Heart right ventricle (tissue), 16 donors: Measurements from ENCODE around the gene CBLB. TPM values are rescaled to one million over a fixed set of nuclear protein-coding genes. Genes with fewer than 3 reads are reported as not detected.
"Not testable (repeated sequence)": the region's sequence is repeated elsewhere in the genome, so short reads cannot be mapped to it uniquely, and the experiment has no call there.

Experiments
- ATAC-seq, 8 donors: fragments of 200-7000 bp; cut with Tn5 transposase; one replicate each; pipeline ENCODE4 v1.9.1; 2020; ENCODE audit warnings: mild to moderate bottlenecking in 8 of 8, moderate library complexity in 8 of 8, moderate number of reproducible peaks in 1 of 8
- DNase-seq, 2 donors: peaks; one replicate each; pipeline ENCODE4 v3.0.0-alpha.2; 2020
- H3K27ac ChIP-seq, 10 donors: fragments of 200-600 bp; sonication (generic) in 2 of 10; one replicate each; pipeline versions ENCODE4 v1.5.0 to v1.8.0; 2020 to 2022; ENCODE audit warnings: mild to moderate bottlenecking in 3 of 10
- H3K27me3 ChIP-seq, 7 donors: fragments of 200-600 bp; one replicate each; pipeline ENCODE4 v1.8.0; 2021 to 2022; ENCODE audit warnings: mild to moderate bottlenecking in 2 of 7
- H3K36me3 ChIP-seq, 9 donors: fragments of 200-600 bp; sonication (generic) in 1 of 9; one replicate each; pipeline versions ENCODE4 v1.5.0 to v1.8.0; 2020 to 2022; ENCODE audit warnings: mild to moderate bottlenecking in 2 of 9
- H3K4me1 ChIP-seq, 9 donors: fragments of 200-600 bp; sonication (generic) in 1 of 9; one replicate each; pipeline versions ENCODE4 v1.5.0 to v1.8.0; 2020 to 2022; ENCODE audit warnings: mild to moderate bottlenecking in 4 of 9
- H3K4me3 ChIP-seq, 10 donors: fragments of 200-600 bp; sonication (generic) in 2 of 10; one replicate each; pipeline versions ENCODE4 v1.5.0 to v1.8.0; 2020 to 2022; ENCODE audit warnings: mild to moderate bottlenecking in 7 of 10, moderate library complexity in 2 of 10
- H3K9me3 ChIP-seq, 11 donors: fragments of 200-600 bp in 10 of 11; sonication (generic) in 2 of 11; one replicate each; pipeline versions ENCODE4 v1.5.0 to v1.8.0; 2013 to 2022; ENCODE audit warnings: mild to moderate bottlenecking in 2 of 11, control low read depth in 1 of 11, moderate library complexity in 1 of 11
- CTCF ChIP-seq, 9 donors: fragments of 200-600 bp; sonication (generic) in 2 of 9; IDR thresholded peaks; one replicate each; pipeline versions ENCODE4 v1.5.0 to v1.8.0; 2021 to 2022; ENCODE audit warnings: antibody characterized with exemption in 9 of 9, mild to moderate bottlenecking in 5 of 9, moderate library complexity in 1 of 9
- WGBS, 2 donors: extraction: QIAGEN DNeasy Blood & Tissue Kit; methylation state at CpG; one replicate each; pipeline ENCODE4 v1.1.7; 2013; ENCODE audit warnings: inconsistent platforms in 1 of 2; 5-methylcytosine and 5-hydroxymethylcytosine counted together
- intact Hi-C, 10 donors: fragments of 100-400 bp; cut with DNase I; formaldehyde crosslinking; loops; one replicate each; pipeline versions ENCODE4 v1.11.1 to v1.14.2; 2022
- polyA plus RNA-seq, 2 donors: library from polyadenylated mRNA; stranded (reverse); fragments of 200-250 nt; gene quantifications; one replicate each; pipeline ENCODE4 v1.2.3, GENCODE V29; 2013
- total RNA-seq, 10 donors: library from RNA; stranded (reverse); fragmentation: NEBNext Ultra II Directional in 3 of 10; extraction: Animal tissue kit (Norgen Biotek cat#: 25700) in 3 of 10; gene quantifications; one replicate each; pipeline versions ENCODE4 v1.2.1 to v1.2.4, GENCODE V29; 2021 to 2023
- donor health status: Arrhythmogenic right ventricular cardiomyopathy.
- donor health status: ischemic (EF 13 %, LVEDD 7.1; RV severe dilation, severe dysfunction).
- donor health status: healthy with polysubstance abuse.
- donor health status: DM: no; HTN: yes; CAD: no.
- donor health status: DM: no; HTN: no; CAD: no.
- donor health status: ischemic (EF 25% LVEDD 6.9; RV normal size, moderate dysfunction).
- donor health status: ischemic (EF 25% LVEDD 5.7; RV mildly dilated, moderate dysfunction).
- donor health status: healthy.
- donor health status: DM: yes; HTN: yes; CAD: no.
- donor health status: Ischemic cardiomyopathy.
- donor health status: ischemic (EF 35%, LVEDD 5.7; RV mildly dilated, moderate dysfunction).
- donor health status: nonischemic (EF 11% LVEDD 7.7; RV severe dilation, severe dysfunction).
- donor health status: DM: yes; HTN: yes; CAD: no.
- donor health status: PGD.
- donor health status: ischemic (EF 29% LVEDD 5.4; RV normal size, mild dysfunction).
- donor health status: nonischemic (EF 23%, LVEDD 6.1; RV moderate dilation, normal function).

Gene CBLB
- total and polyA plus RNA-seq, 12 donors = 14.2 to 72.7 (median 46.0) TPM

GRCh38 chr3:105731686-105732085 lies 137.1 kb downstream of the CBLB start:
- peaks cover 0 to 26% (median 3%) of the 10 kb centered on the region in 9 donors for H3K4me1 ChIP-seq
- no peak for TF ChIP-seq CTCF (IDR thresholded peaks at IDR 0.05)
- 98 to 100% methylated on average over 1 of the region's 1 CpG for WGBS, 2 donors
- peaks cover 0 to 17% (median 3%) of the 10 kb centered on the region in 11 donors for H3K9me3 ChIP-seq
- ATAC-seq = no peak
- no peak overlapping the region for H3K4me3 ChIP-seq
- intact Hi-C loops = no loop called here
- H3K27ac ChIP-seq = no peak overlapping the region
- H3K36me3 ChIP-seq = peaks cover 0 to 98% (median 27%) of the 10 kb centered on the region in 9 donors
- H3K27me3 ChIP-seq = no peaks in the 10 kb centered on the region
- no peak for DNase-seq

- intact Hi-C loops = no loop called here
- ATAC-seq (no peak), DNase-seq (no peak)
- Histone ChIP-seq H3K4me1 (peaks cover 0 to 26% (median 3%) of the 10 kb centered on the region in 9 donors), H3K4me3 (no peak overlapping the region), H3K9me3 (peaks cover 0 to 20% (median 3%) of the 10 kb centered on the region in 11 donors), H3K36me3 (peaks cover 0 to 91% (median 23%) of the 10 kb centered on the region in 9 donors), H3K27me3 (no peaks in the 10 kb centered on the region), H3K27ac (no peak overlapping the region)
- no peak for TF ChIP-seq CTCF (IDR thresholded peaks at IDR 0.05)
These were observed 137.9 kb downstream of the CBLB start for GRCh38 chr3:105730801-105731354.

GRCh38 chr3:105729667-105730066 lies 139.1 kb downstream of the CBLB start:
- Histone ChIP-seq H3K27me3 (no peaks in the 10 kb centered on the region), H3K27ac (no peak overlapping the region), H3K9me3 (peaks cover 0 to 20% (median 3%) of the 10 kb centered on the region in 11 donors), H3K4me3 (no peak overlapping the region), H3K36me3 (peaks cover 0 to 79% (median 17%) of the 10 kb centered on the region in 9 donors), H3K4me1 (peaks cover 0 to 26% (median 3%) of the 10 kb centered on the region in 9 donors)
- no peak for TF ChIP-seq CTCF (IDR thresholded peaks at IDR 0.05)
- intact Hi-C loops = loop anchor here in 1 of 10 donors (10.0 kb wide), 1 partner anchor 135 kb away; the partner anchor contains the start of gene CBLB
- 75 to 79% methylated on average over 3 of the region's 3 CpGs for WGBS, 2 donors
- DNase-seq (no peak), ATAC-seq (no peak)

GRCh38 chr3:105728771-105729312 lies 140.0 kb downstream of the CBLB start:
- intact Hi-C loops = loop anchor here in 1 of 10 donors (10.0 kb wide), 1 partner anchor 136 kb away; the partner anchor contains the start of gene CBLB

GRCh38 chr3:105727036-105727435 lies 141.8 kb downstream of the CBLB start:
- WGBS, 2 donors = 93 to 96% methylated on average over 3 of the region's 3 CpGs
- H3K4me1 ChIP-seq = peaks cover 0 to 45% (median 3%) of the 10 kb centered on the region in 9 donors
- not testable (repeated sequence) for H3K27ac ChIP-seq

More at GRCh38 chr3:105728771-105729312, 140.0 kb downstream of the CBLB start:
- no peak overlapping the region for H3K4me3 ChIP-seq
- no peaks in the 10 kb centered on the region for H3K27me3 ChIP-seq
- peaks cover 0 to 75% (median 17%) of the 10 kb centered on the region in 9 donors for H3K36me3 ChIP-seq
- DNase-seq (no peak), ATAC-seq (no peak)
- no peak overlapping the region for H3K27ac ChIP-seq
- H3K4me1 ChIP-seq = peaks cover 0 to 30% (median 3%) of the 10 kb centered on the region in 9 donors
- WGBS, 2 donors = 81 to 86% methylated on average over 3 of the region's 3 CpGs
- TF ChIP-seq CTCF (IDR thresholded peaks at IDR 0.05) = no peak
- peaks cover 0 to 20% (median 3%) of the 10 kb centered on the region in 11 donors for H3K9me3 ChIP-seq

More at GRCh38 chr3:105727036-105727435, 141.8 kb downstream of the CBLB start:
- not testable (repeated sequence) for H3K27me3 ChIP-seq, H3K4me3 ChIP-seq, ATAC-seq, DNase-seq
- intact Hi-C loops = loop anchor here in 1 of 10 donors (10.0 kb wide), 1 partner anchor 138 kb away; the partner anchor contains the start of gene CBLB
- Histone ChIP-seq H3K36me3 (peaks cover 0 to 71% (median 17%) of the 10 kb centered on the region in 9 donors), H3K9me3 (peaks cover 0 to 20% (median 3%) of the 10 kb centered on the region in 11 donors)
